ENCODE measurements around the gene LCTL. TPM values are rescaled to one million over a fixed set of nuclear protein-coding genes. Genes with fewer than 3 reads are reported as not detected.

The LCTL gene
- polyA plus RNA-seq, 1 of the 3 experiments (the other 2 are of a cell fraction) = 1.9 TPM

DNA sequence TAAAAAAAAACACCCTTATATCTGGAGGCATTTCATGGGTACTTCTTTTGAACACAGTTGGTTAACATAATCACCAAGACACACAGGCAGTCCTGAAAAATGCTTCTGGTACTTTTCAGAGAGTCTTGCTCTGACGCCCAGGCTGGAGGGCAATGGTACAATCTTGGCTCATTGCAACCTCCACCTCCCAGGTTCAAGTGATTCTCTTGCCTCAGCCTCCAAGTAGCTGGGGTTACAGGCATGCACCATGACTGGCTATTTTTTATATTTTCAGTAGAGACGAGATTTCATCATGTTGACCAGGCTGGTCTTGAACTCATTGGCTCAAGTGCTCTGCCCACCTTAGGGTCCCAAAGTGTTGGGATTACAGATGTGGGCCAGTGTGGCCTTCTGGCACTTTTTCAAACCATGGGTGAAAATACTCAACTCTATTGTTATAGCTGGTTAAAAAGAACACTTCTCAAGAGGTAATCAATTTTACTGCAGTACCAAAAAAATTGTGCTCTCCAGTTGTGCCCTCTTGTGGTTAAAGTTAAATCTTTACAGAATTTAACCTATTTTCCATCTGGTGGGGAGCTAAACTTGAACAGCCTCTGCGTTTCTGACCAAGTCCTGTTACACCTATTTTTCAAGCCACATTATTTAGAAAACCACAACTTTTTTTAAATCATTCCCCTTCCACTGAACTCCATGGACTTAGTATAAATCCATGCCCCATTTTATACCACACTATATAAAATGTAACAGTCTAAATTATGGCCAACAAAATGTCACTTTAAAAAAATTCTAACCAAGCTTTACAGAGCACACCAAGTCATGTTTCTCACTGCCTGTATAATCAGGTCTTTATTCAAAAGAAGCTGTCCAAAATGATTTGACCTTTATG, 67.1 kb downstream of the LCTL start (continued):
- TF ChIP-seq, protein P1, sequence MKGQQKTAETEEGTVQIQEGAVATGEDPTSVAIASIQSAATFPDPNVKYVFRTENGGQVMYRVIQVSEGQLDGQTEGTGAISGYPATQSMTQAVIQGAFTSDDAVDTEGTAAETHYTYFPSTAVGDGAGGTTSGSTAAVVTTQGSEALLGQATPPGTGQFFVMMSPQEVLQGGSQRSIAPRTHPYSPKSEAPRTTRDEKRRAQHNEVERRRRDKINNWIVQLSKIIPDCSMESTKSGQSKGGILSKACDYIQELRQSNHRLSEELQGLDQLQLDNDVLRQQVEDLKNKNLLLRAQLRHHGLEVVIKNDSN (IDR thresholded peaks at IDR 0.05; ENCODE audit: borderline replicate concordance, low read depth) = no peak
- TF ChIP-seq EP300 (IDR thresholded peaks at IDR 0.05; ENCODE audit: borderline replicate concordance in 1 of 2, low read depth in 1 of 2, low read length in 1 of 2) (no peak), GATA2 (CRISPR knock-in tag; IDR thresholded peaks at IDR 0.05) (no peak)

Small RNA genes within 50 kb of the gene (small RNA-seq; reads per million reads assigned to genes)
- gene RF01159 (0 reads per million in 7 experiments), gene SNORD16 (0 reads per million in 7 experiments), gene SNORD18A (0 reads per million in 7 experiments), gene SNORD18B (0 reads per million in 7 experiments), gene SNORD18C (0 reads per million in 7 experiments)

Other genes starting within 250 kb of the LCTL start
- gene TIPIN, start 209.3 kb downstream of the LCTL start, polyA plus RNA-seq (2012; rRNA removed) = 5.7 and 6.0 TPM in 2 replicates
- gene MAP2K1, start 179.1 kb downstream of the LCTL start, polyA plus RNA-seq (2012; rRNA removed) = 21.8 and 25.5 TPM in 2 replicates
- 57.8 and 65.0 TPM in 2 replicates for gene SNAPC5, start 68.2 kb downstream of the LCTL start, polyA plus RNA-seq (2012; rRNA removed)
- gene RPL4, start 61.1 kb downstream of the LCTL start, polyA plus RNA-seq (2012; rRNA removed) = 3,177 and 3,833 TPM in 2 replicates
- 8.2 and 13.5 TPM in 2 replicates for gene ZWILCH, start 60.7 kb downstream of the LCTL start, polyA plus RNA-seq (2012; rRNA removed)
- 3.8 and 4.5 TPM in 2 replicates for gene SMAD6, start 136.2 kb upstream of the LCTL start, polyA plus RNA-seq (2012; rRNA removed)